Heart left ventricle (tissue), 13 donors: ENCODE data around the gene RFT1.

ENCODE experiments used
- CTCF ChIP-seq, 12 donors: fragments of 200-600 bp; sonication (generic) in 4 of 12; IDR thresholded peaks; one replicate each; pipeline versions ENCODE4 v1.5.0 to v1.8.0; 2018 to 2022; ENCODE audit warnings: antibody characterized with exemption in 12 of 12, mild to moderate bottlenecking in 5 of 12
- POLR2A ChIP-seq, 2 donors: fragments of 450-650 bp; IDR thresholded peaks; one replicate each; pipeline ENCODE4 v1.6.1; 2017; ENCODE audit warnings: antibody characterized with exemption in 2 of 2, mild to moderate bottlenecking in 2 of 2, moderate library complexity in 2 of 2
- donor health status: ischemic (EF 13 %, LVEDD 7.1; RV severe dilation, severe dysfunction).
- donor health status: DM: no; HTN: yes; CAD: no.
- donor health status: DM: no; HTN: no; CAD: no.
- donor health status: ischemic (EF 25% LVEDD 6.9; RV normal size, moderate dysfunction).
- donor health status: ischemic (EF 25% LVEDD 5.7; RV mildly dilated, moderate dysfunction).
- donor health status: ischemic (EF 35%, LVEDD 5.7; RV mildly dilated, moderate dysfunction).
- donor health status: nonischemic (EF 11% LVEDD 7.7; RV severe dilation, severe dysfunction).
- donor health status: DM: yes; HTN: yes; CAD: no.
- donor health status: PGD.
- donor health status: ischemic (EF 29% LVEDD 5.4; RV normal size, mild dysfunction).
- donor health status: nonischemic (EF 23%, LVEDD 6.1; RV moderate dilation, normal function).

- no peak for TF ChIP-seq CTCF (IDR thresholded peaks at IDR 0.05)
- no peak for TF ChIP-seq POLR2A (IDR thresholded peaks at IDR 0.05)
These were observed 7.7 kb upstream of the RFT1 start for GRCh38 chr3:53137835-53138446.
